H1 (cell line): ENCODE results near the gene HOTAIR. TPM values are rescaled to one million over a fixed set of nuclear protein-coding genes. Genes with fewer than 3 reads are reported as not detected.

ENCODE experiments used
- CTCF ChIA-PET: fragments of 300-600 bp; sonication (Branson Sonifier 250); formaldehyde crosslinking; loops from one replicate; lab custom pipeline; 2021; ENCODE audit not compliant: partially characterized antibody; lab: Charles Lee
- POLR2A ChIA-PET: fragments of 300-600 bp; sonication (Branson Sonifier 250); formaldehyde crosslinking; loops from one replicate; lab custom pipeline; 2021; ENCODE audit warnings: inconsistent platforms; ENCODE audit not compliant: partially characterized antibody; lab: Charles Lee
- DNase-seq, 2 experiments: peaks; one replicate each; pipeline versions ENCODE4 v3.0.0 to v3.0.0-alpha.2; 2010 to 2022; ENCODE audit warnings: low spot score in 2 of 2, low read depth in 1 of 2, mixed read lengths in 1 of 2
- FAIRE-seq: peaks from 2 replicates; lab custom pipeline; 2011; peaks lifted over from hg19 to GRCh38; lab: Jason Lieb, UNC
- H2AFZ ChIP-seq: 2 replicates; pipeline ENCODE4 v1.8.1; 2012; ENCODE audit warnings: low read length, inconsistent platforms
- H2AK5ac ChIP-seq: 2 replicates; pipeline ENCODE4 v1.6.1; 2013; ENCODE audit warnings: low read depth, low read length
- H2BK120ac ChIP-seq: replicated peaks from 2 replicates; pipeline ENCODE3; 2013; ENCODE audit warnings: low read depth, low read length, inconsistent platforms
- H2BK12ac ChIP-seq: 2 replicates; pipeline ENCODE4 v1.6.1; 2013; ENCODE audit warnings: low read depth, low read length
- H2BK15ac ChIP-seq: 2 replicates; pipeline ENCODE4 v1.6.1; 2013; ENCODE audit warnings: low read length
- H2BK20ac ChIP-seq: 2 replicates; pipeline ENCODE4 v1.6.1; 2013; ENCODE audit warnings: low read length
- H2BK5ac ChIP-seq: 2 replicates; pipeline ENCODE4 v1.6.1; 2013; ENCODE audit warnings: low read depth, low read length
- H3K14ac ChIP-seq: 2 replicates; pipeline ENCODE4 v1.6.1; 2013; ENCODE audit warnings: inconsistent platforms; ENCODE audit not compliant: insufficient read length
- H3K18ac ChIP-seq: 2 replicates; pipeline ENCODE4 v1.6.1; 2013; ENCODE audit warnings: low read length; ENCODE audit errors: extremely low read depth
- H3K23ac ChIP-seq: 2 replicates; pipeline ENCODE4 v1.6.1; 2013; ENCODE audit warnings: inconsistent platforms; ENCODE audit not compliant: insufficient read length
- H3K23me2 ChIP-seq: 2 replicates; pipeline ENCODE4 v1.6.1; 2013; ENCODE audit warnings: low read depth, low read length
- H3K27ac ChIP-seq: 2 replicates; pipeline ENCODE4 v1.6.1; 2011; ENCODE audit warnings: low read depth, low read length, inconsistent platforms
- H3K27me3 ChIP-seq, 4 experiments: replicated peaks in 1 of 4; 1 replicate in 1 of 4; 2 replicates in 3 of 4; pipeline versions ENCODE4 v1.6.1 to v1.8.1; 2011 to 2013; ENCODE audit warnings: low read length in 3 of 4, mild to moderate bottlenecking in 3 of 4, inconsistent platforms in 2 of 4, mixed read lengths in 2 of 4, moderate library complexity in 1 of 4; ENCODE audit not compliant: control insufficient read depth in 3 of 4, insufficient read depth in 3 of 4; ENCODE audit errors: extremely low read depth in 1 of 4
- H3K36me3 ChIP-seq, 4 experiments: 2 replicates each; pipeline versions ENCODE4 v1.6.1 to v1.8.1; 2011 to 2013; ENCODE audit warnings: mild to moderate bottlenecking in 4 of 4, low read length in 3 of 4, moderate library complexity in 2 of 4, control low read depth in 1 of 4, inconsistent platforms in 1 of 4; ENCODE audit not compliant: insufficient read depth in 4 of 4, control insufficient read depth in 2 of 4
- H3K4ac ChIP-seq: replicated peaks from 2 replicates; pipeline ENCODE3; 2013; ENCODE audit warnings: low read length, low read depth, mixed read lengths, inconsistent platforms; ENCODE audit not compliant: insufficient read length
- H3K4me1 ChIP-seq, 4 experiments: replicated peaks in 1 of 4; 1 replicate in 1 of 4; 2 replicates in 3 of 4; pipeline versions ENCODE4 v1.6.1 to v1.8.1; 2011 to 2013; ENCODE audit warnings: low read length in 3 of 4, inconsistent platforms in 2 of 4, mixed read lengths in 1 of 4; ENCODE audit not compliant: insufficient read depth in 4 of 4, control insufficient read depth in 3 of 4
- H3K4me2 ChIP-seq, 2 experiments: 2 replicates each; pipeline versions ENCODE4 v1.6.1 to v1.8.1; 2011 to 2013; ENCODE audit warnings: low read depth in 2 of 2, low read length in 2 of 2, control low read depth in 1 of 2, inconsistent platforms in 1 of 2, mild to moderate bottlenecking in 1 of 2; ENCODE audit not compliant: insufficient read depth in 1 of 2
- H3K4me3 ChIP-seq, 4 experiments: fragments of 200-600, 300-600 bp in 1 of 4; sonication (generic), shearing (Covaris generic), sonication (Bioruptor Twin) in 1 of 4; 2 replicates each; pipeline versions ENCODE4 v1.5.1 to v1.8.1; 2011 to 2016; ENCODE audit warnings: low read length in 4 of 4, low read depth in 3 of 4, control low read depth in 2 of 4, inconsistent platforms in 2 of 4, mild to moderate bottlenecking in 2 of 4, mixed read lengths in 1 of 4, moderate library complexity in 1 of 4; ENCODE audit not compliant: insufficient read depth in 2 of 4; ENCODE audit errors: extremely low read depth in 1 of 4
- H3K56ac ChIP-seq: replicated peaks from 2 replicates; pipeline ENCODE3; 2013; ENCODE audit warnings: low read depth, mild to moderate bottlenecking, mixed read lengths, low read length, inconsistent platforms; ENCODE audit not compliant: insufficient read length
- H3K79me1 ChIP-seq: 2 replicates; pipeline ENCODE4 v1.6.1; 2013; ENCODE audit warnings: low read depth, low read length, control low read depth
- H3K79me2 ChIP-seq, 2 experiments: 2 replicates each; pipeline versions ENCODE4 v1.6.1 to v1.8.1; 2012 to 2013; ENCODE audit warnings: low read length in 2 of 2, mild to moderate bottlenecking in 2 of 2, inconsistent platforms in 1 of 2; ENCODE audit not compliant: insufficient read depth in 2 of 2, control insufficient read depth in 1 of 2
- H3K9ac ChIP-seq, 4 experiments: replicated peaks in 1 of 4; 1 replicate in 1 of 4; 2 replicates in 3 of 4; pipeline versions ENCODE4 v1.6.1 to v1.8.1; 2011 to 2013; ENCODE audit warnings: low read depth in 3 of 4, low read length in 3 of 4, control low read depth in 2 of 4, mild to moderate bottlenecking in 2 of 4, moderate library complexity in 2 of 4, inconsistent platforms in 1 of 4; ENCODE audit errors: extremely low read depth in 1 of 4
- H3K9me3 ChIP-seq, 2 experiments: 2 replicates each; pipeline versions ENCODE4 v1.6.1 to v1.8.1; 2012 to 2013; ENCODE audit warnings: mild to moderate bottlenecking in 2 of 2, moderate library complexity in 2 of 2, control low read depth in 1 of 2, inconsistent platforms in 1 of 2, low read depth in 1 of 2, low read length in 1 of 2, mixed read lengths in 1 of 2; ENCODE audit not compliant: insufficient read depth in 2 of 2
- H4K20me1 ChIP-seq, 2 experiments: replicated peaks in 1 of 2; 2 replicates each; pipeline versions ENCODE3 to v1.8.1; 2011 to 2013; ENCODE audit warnings: inconsistent platforms in 2 of 2, low read length in 2 of 2, mild to moderate bottlenecking in 1 of 2; ENCODE audit not compliant: insufficient read depth in 2 of 2, control insufficient read depth in 1 of 2
- H4K5ac ChIP-seq: 2 replicates; pipeline ENCODE4 v1.6.1; 2013; ENCODE audit warnings: low read length, low read depth, mixed read lengths, inconsistent platforms; ENCODE audit not compliant: insufficient read length
- H4K8ac ChIP-seq: 2 replicates; pipeline ENCODE4 v1.8.0; 2013; ENCODE audit warnings: mild to moderate bottlenecking, moderate library complexity, low read length, inconsistent platforms; ENCODE audit not compliant: insufficient read depth; ENCODE audit errors: extremely low read depth
- H4K91ac ChIP-seq: replicated peaks from 2 replicates; pipeline ENCODE3; 2013; ENCODE audit warnings: low read length, mixed read lengths, inconsistent platforms; ENCODE audit not compliant: insufficient read length
- CHD2 ChIP-seq: IDR thresholded peaks from 2 replicates; pipeline ENCODE4 v1.6.1; 2012; ENCODE audit warnings: low read length, improper control_type of control experiment
- CREB1 ChIP-seq: IDR thresholded peaks from 2 replicates; pipeline ENCODE4 v1.6.1; 2012; ENCODE audit warnings: inconsistent platforms
- HDAC6 ChIP-seq: IDR thresholded peaks from one replicate; pipeline ENCODE4 v1.7.1; 2012; ENCODE audit warnings: low read depth, mild to moderate bottlenecking, inconsistent platforms, low read length, moderate library complexity
- NRF1 ChIP-seq: IDR thresholded peaks from 2 replicates; pipeline ENCODE4 v1.6.1; 2011; ENCODE audit warnings: mild to moderate bottlenecking, low read depth, low read length, improper control_type of control experiment
- POLR2AphosphoS5 ChIP-seq: IDR thresholded peaks from 2 replicates; pipeline ENCODE4 v1.6.1; 2011; ENCODE audit warnings: low read depth, low read length
- RNF2 ChIP-seq: fragments of 200-900, 300-1000 bp; sonication (generic); IDR thresholded peaks from 2 replicates; pipeline ENCODE4 v1.7.1; 2016; ENCODE audit warnings: borderline replicate concordance, low read depth, mild to moderate bottlenecking, antibody characterized with exemption, low read length; ENCODE audit not compliant: poor library complexity, severe bottlenecking; ENCODE audit errors: missing control alignments
- SP4 ChIP-seq: IDR thresholded peaks from 2 replicates; pipeline ENCODE4 v1.6.1; 2012; ENCODE audit warnings: low read length, inconsistent platforms
- TCF12 ChIP-seq: IDR thresholded peaks from 2 replicates; pipeline ENCODE4 v1.6.1; 2011; ENCODE audit warnings: low read depth, mild to moderate bottlenecking, low read length
- YY1 ChIP-seq: IDR thresholded peaks from 2 replicates; pipeline ENCODE4 v1.6.1; 2011; ENCODE audit warnings: low read depth, mild to moderate bottlenecking, low read length
- whole genome bisulfite sequencing, 2 experiments: shearing (Covaris generic) in 1 of 2; methylation state at CpG; one replicate each; pipeline versions ENCODE4 v1.1.6 to v1.1.7; 2013 to 2015; ENCODE audit warnings: low lambda C conversion rate in 2 of 2, mixed read lengths in 2 of 2, inconsistent platforms in 1 of 2, low coverage in 1 of 2, missing lambda C conversion rate in 1 of 2; ENCODE audit not compliant: insufficient replicate concordance in 2 of 2, insufficient coverage in 1 of 2, insufficient read length in 1 of 2; ENCODE audit errors: extremely low coverage in 1 of 2, missing lambda C conversion rate in 1 of 2; 5-methylcytosine and 5-hydroxymethylcytosine counted together
- polyA plus RNA-seq, 7 experiments: library from polyadenylated mRNA; depleted of rRNA in 3 of 7; stranded (reverse) in 5 of 7; unstranded in 2 of 7; fragments of >200 nt in 5 of 7; fragments of 200-250 nt in 2 of 7; gene quantifications; 1 replicate in 5 of 7; 2 replicates in 1 of 7; 4 replicates in 1 of 7; pipeline versions ENCODE4 v1.2.1 to v1.2.3, GENCODE V29; 2011 to 2013; ENCODE audit warnings: missing spikeins in 2 of 7, mixed read lengths in 2 of 7
- total RNA-seq: library from RNA; stranded (reverse); fragmentation: NEBNext Ultra II Directional; extraction: Animal tissue kit (Norgen Biotek cat#: 25700); gene quantifications from 2 replicates; pipeline ENCODE4 v1.2.1, GENCODE V29; 2021
- TF ChIP-seq, protein P1 (sequence below): IDR thresholded peaks from 2 replicates; pipeline ENCODE4 v1.6.1; 2012; ENCODE audit warnings: low read length, inconsistent platforms

The HOTAIR gene
- total and polyA plus RNA-seq, 2 of the 8 experiments (the other 6 are each of a cell fraction or from before 2014, with no cell fraction given), result not detected

DNA sequence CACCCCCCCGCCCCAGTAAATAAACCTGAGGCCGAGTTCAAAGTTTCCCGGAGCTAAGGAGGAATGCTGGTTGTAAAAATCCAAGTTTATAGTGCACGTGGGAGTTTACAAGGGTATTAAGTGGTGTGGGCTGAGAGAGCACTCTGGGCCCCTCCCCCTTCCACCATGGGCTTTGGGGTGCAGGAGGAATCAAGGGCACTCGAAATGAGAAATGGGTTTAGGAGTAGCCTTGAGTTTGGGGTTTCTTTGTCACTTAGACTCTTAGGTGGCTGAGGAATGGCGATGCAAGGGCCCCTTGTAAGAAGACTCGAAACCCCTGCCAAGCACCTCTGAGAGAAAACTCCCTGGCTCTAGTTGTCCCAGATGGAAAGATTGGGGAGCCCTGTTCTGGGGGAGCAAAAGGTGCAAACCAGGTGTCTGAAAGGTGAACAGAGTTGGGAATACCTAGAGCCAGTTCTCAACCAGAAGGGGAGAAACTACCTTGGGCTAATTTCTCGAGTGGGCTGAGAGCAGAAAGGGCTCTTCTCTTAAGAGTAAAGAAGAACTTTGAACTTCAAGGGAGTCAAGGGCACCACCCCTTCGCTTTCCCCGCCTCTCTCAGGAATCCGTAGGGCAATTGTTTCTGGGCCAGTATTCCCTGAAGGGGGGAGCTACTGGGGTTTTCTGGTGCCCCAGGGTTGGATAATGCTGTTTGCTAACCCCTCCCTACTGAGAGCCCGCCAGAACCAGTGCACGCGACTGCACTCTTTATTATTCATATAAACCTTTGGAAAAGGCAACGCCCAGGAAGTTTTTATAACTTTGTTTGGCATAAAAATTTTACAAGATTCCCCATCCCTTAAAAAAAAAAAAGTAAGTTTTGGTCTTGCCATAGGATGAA is 4.0 kb upstream of the HOTAIR start:
- Histone ChIP-seq H3K4me1 (peaks cover 0 to 6% (median 0%) of the 10 kb centered on the region in 4 experiments; a peak in 3 of 7 replicates), H3K56ac (no peak overlapping the region), H2BK5ac (no peak overlapping the region), H3K9me3 (0 out of 4 replicates have a peak, but pooled peaks cover 0 to 2% of the 10 kb centered on the region in 2 experiments), H4K8ac (no peak overlapping the region), H2AK5ac (no peak overlapping the region), H3K18ac (no peak overlapping the region), H2AFZ (no peak overlapping the region), H3K23me2 (no peaks in the 10 kb centered on the region; the same call in 1 of the 2 replicates), H3K4me2 (no peak overlapping the region; a peak in 1 of 4 replicates), H2BK20ac (no peak overlapping the region), H3K79me1 (no peaks in the 10 kb centered on the region), H3K23ac (no peak overlapping the region), H4K20me1 (peaks cover 16 to 19% of the 10 kb centered on the region in 2 experiments), H3K9ac (no peak overlapping the region), H3K27ac (no peak overlapping the region), H3K27me3 (peaks cover 95 to 100% (median 99%) of the 10 kb centered on the region in 4 experiments), H2BK15ac (no peak overlapping the region), H3K4ac (no peak overlapping the region), H2BK12ac (no peak overlapping the region), H2BK120ac (no peak overlapping the region), H3K36me3 (peaks cover 0 to 3% (median 0%) of the 10 kb centered on the region in 4 experiments; a peak in 1 of 8 replicates), H4K5ac (no peak overlapping the region), H3K4me3 (no peak overlapping the region), H3K79me2 (no peaks in the 10 kb centered on the region), H3K14ac (no peak overlapping the region), H4K91ac (no peak overlapping the region)
- DNase-seq (no peak), FAIRE-seq (no peak)
- CTCF ChIA-PET, result interaction anchor here (0.8 kb wide), 1 partner anchor 223 kb away, joined by 4 read pairs; no protein-coding TSS in a partner anchor
- POLR2A ChIA-PET, result interaction anchor here (1.4 kb wide), 1 partner anchor 12 kb away, joined by 3 read pairs; no protein-coding TSS in a partner anchor
- WGBS, 2 experiments, result 17% methylated on average over 10 of the region's 15 CpGs; no CpG with 5 or more reads in 1 of the 2 experiments
- no peak for TF ChIP-seq NRF1
- TF ChIP-seq RNF2, result peak; percentile 67
- TF ChIP-seq POLR2AphosphoS5, result no peak
- TF ChIP-seq CREB1, result no peak
- no peak for TF ChIP-seq YY1
- TF ChIP-seq TCF12, result no peak
- no peak for TF ChIP-seq CHD2
- no peak for TF ChIP-seq HDAC6
- TF ChIP-seq SP4, result no peak
- TF ChIP-seq, protein P1, sequence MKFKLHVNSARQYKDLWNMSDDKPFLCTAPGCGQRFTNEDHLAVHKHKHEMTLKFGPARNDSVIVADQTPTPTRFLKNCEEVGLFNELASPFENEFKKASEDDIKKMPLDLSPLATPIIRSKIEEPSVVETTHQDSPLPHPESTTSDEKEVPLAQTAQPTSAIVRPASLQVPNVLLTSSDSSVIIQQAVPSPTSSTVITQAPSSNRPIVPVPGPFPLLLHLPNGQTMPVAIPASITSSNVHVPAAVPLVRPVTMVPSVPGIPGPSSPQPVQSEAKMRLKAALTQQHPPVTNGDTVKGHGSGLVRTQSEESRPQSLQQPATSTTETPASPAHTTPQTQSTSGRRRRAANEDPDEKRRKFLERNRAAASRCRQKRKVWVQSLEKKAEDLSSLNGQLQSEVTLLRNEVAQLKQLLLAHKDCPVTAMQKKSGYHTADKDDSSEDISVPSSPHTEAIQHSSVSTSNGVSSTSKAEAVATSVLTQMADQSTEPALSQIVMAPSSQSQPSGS, result no peak
